GM21381 (cell line): ENCODE data around the gene SPNS2.

Experiments
- ATAC-seq: cut with Tn5 transposase; IDR thresholded peaks from one replicate; pipeline ENCODE4 v1.9.1; 2021; ENCODE audit warnings: mild to moderate bottlenecking, moderate library complexity; ENCODE audit not compliant: unreplicated experiment

Gene SPNS2, protein sequence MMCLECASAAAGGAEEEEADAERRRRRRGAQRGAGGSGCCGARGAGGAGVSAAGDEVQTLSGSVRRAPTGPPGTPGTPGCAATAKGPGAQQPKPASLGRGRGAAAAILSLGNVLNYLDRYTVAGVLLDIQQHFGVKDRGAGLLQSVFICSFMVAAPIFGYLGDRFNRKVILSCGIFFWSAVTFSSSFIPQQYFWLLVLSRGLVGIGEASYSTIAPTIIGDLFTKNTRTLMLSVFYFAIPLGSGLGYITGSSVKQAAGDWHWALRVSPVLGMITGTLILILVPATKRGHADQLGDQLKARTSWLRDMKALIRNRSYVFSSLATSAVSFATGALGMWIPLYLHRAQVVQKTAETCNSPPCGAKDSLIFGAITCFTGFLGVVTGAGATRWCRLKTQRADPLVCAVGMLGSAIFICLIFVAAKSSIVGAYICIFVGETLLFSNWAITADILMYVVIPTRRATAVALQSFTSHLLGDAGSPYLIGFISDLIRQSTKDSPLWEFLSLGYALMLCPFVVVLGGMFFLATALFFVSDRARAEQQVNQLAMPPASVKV

DNA sequence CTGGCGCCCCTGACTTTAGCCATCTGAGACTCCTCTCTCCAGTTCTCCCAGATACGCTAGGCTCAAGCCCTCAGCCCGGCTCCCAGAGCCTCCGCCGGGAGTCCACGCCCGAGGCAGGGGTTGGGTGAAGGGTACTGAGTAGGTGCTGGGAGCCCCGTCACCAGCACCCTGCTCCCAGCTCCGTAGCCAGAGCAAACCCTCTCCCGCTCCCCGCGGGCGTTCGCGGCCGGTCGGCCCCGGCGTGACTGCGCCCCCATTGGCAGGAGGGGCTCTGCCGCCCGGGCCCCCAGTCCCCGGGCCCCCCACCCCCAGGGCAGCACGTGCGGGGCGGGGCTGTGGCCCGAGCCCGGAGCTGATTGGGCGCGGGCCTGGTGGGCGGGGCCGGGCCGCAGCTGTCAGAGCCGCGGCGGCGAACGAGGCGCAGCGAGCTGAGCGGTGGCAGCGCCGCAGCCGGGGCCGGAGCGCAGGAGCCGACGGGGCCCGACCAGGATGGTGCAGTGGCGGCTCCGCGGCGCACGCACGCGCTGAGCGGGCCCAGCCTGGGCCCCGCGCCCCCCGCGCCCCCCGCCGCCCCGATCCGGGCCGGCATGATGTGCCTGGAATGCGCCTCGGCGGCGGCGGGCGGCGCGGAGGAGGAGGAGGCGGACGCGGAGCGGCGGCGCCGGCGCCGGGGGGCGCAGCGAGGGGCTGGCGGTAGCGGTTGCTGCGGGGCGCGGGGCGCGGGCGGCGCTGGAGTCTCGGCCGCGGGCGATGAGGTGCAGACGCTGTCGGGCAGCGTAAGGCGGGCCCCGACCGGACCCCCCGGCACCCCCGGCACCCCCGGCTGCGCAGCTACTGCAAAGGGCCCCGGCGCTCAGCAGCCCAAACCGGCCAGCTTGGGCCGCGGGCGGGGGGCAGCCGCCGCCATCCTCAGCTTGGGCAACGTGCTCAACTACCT lies at the start of gene SPNS2:
SPNS2 (plus strand) TSS at position 421 of the 937 bp plus-strand sequence; CDS start at position 588, 167 bp downstream.
- peak; percentile 69 for ATAC-seq

DNA sequence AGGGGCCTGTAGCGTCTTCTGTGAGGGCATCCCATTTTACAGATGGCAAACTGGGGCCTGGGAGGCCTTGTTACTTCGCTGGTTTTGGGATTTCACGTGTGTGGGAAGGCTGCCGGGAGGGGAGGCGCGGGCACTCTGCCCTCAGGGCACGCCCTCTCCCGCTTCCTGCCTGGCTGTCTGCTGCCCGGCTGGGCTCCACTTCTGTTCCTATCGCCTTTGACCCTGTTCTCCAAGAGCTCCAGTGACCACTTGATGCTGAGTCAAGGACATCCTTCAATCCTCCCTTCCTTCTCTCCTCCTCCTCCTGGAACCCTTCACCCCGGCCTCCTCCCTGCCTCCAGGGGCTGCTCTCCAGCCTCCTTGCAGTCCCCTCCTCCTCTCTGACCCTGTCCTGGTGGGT lies 48.9 kb upstream of the SPNS2 start:
- no peak for ATAC-seq

DNA sequence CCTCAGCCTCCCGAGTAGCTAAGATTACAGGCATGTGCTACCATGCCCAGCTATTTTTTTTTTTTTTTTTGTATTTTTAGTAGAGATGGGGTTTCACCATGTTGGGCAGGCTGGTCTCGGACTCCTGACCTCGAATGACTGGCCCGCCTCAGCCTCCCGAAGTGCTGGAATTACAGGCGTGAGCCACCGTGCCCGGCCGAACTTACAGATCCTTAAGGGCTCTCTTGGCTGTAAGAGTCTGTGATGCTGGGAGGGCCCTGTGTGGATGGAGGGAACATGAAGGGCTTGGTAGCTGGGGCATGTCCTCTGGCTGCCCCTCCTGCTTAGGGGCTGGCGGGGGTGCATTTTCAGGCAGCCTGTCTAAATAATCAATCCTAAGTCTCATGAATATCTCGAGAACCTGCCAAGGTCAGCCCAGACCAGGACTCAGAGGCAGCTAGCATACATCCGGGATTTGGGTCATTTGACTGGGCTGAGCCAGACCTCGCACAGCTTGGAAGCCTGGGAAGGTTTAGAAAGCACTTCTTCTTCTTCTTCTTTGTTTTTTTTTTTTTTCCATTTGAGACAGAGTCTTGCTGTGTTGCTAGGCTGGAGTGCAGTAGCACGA lies 47.9 kb upstream of the SPNS2 start:
- ATAC-seq = no peak

DNA sequence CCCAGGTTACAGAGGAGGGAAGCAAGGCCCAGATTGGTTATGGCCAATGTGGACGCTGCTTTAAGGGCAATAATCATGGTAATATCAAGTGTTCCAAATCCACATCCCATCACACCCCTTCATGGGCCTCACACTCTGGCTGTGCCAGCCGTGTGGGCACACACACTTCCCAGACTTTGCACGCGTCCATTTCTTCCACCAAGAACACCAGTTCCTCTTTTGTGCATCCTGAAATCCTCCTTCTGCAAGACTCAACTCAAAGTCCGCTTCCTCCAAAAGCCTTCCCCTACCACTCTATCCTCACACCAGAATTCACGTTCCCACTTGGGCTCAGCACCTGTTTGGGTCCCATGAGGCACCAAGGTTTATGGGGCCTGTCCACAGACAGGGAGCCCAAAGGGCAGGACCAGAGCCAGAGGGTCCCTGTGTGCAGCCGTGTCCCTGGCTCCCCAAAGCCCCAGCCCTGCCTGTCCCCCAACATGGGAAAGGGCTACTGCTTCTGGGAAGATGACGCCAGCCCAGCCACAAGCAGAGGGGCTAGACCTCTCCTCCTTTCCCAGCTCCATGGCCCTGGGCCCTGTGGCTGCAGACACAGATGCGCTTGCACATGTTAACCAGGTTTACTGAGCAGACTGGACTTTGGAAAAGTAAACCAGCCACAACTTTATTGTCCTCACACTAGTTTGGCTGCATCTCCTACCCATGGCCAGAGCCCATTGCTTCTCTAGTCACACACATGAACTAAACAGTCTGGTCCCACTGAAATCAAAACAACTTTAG lies 44.7 kb upstream of the SPNS2 start:
- no peak for ATAC-seq

DNA sequence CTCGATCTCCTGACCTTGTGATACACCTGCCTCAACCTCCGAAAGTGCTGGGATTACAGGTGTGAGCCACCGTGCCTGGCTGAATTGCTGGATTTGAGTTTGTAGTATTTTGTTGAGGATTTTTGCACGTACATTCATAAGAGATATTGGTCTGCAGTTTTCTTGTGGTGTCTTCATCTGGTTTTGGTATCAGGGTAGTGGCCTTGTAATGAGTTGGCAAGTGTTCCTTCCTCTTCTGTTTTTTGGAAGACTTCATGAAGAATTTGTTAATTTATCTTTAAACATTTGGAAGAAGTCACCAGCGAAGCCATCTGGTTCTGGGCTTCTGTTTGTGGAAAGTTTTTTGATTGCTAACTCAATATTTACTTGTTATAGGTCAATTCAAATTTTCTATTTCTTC lies 38.0 kb upstream of the SPNS2 start:
- ATAC-seq = no peak

DNA sequence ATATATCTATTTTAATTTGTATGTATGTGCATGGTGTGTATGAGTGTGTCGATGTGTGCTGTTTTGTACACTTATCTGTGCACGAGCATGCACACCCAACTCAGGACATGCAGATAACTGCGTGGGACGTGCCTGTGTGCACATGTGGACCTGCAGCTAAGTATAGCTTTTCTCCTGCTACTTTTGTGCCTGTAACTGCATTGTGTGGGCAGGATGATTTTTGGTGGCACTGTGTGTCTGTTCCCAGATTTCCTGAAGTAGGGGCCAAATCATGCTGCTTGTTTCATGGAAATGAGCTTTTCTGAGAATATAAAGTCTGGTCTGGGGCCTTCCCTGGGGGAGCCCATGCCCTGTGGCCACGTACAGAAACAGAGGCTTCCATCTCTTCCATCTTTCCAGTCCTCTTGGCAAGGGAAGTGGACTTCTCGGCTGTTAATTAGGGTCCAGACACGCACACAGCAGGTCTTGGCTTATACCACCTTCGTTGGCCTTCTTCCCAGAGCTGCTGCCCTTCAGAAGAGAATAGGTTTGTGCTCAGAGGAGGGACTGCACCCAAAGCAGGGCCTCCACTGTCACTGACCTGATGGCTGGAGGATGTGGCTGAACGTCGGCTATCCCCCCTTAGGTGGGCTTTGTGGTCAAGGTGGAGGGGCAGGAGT lies 34.7 kb upstream of the SPNS2 start:
- ATAC-seq = no peak

DNA sequence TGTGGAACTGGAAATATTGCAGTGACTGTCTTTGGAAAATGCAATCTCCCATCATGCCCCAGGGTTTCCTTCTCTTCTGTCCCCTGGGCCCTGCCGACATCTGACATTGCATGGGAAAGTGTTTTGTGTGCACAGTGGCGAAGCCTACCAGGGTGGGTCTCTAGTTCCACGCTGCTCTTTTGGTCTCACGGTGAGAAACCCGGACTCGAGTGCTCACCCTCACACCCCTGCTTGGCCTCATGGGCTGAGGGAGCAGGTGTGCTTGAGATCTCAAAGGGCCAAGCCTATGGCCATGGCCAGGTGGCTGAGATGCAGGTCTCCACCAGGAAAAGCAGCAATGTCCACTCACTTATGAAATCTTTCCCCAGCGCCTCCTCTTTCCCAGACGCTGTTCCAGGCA lies 32.9 kb upstream of the SPNS2 start:
- ATAC-seq = no peak

DNA sequence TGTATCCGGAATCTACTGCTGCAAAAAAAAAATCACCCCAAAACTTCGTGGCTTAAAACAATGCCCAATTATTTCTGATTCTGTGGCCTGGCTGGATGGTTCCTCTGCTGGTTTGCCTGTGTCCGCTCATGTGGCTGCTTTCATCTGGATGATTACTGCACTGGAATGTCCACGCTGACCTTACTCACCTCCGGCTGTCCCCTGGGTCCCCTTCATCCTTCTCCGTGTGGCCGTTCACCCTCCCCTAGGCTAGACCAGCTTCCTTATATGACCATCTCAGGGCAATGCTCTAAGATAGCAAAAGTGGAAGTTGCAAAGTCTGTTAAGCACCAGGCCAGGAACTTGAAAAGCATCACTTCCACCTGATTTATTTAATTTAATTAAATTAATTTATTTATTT lies 31.4 kb upstream of the SPNS2 start:
- no peak for ATAC-seq

DNA sequence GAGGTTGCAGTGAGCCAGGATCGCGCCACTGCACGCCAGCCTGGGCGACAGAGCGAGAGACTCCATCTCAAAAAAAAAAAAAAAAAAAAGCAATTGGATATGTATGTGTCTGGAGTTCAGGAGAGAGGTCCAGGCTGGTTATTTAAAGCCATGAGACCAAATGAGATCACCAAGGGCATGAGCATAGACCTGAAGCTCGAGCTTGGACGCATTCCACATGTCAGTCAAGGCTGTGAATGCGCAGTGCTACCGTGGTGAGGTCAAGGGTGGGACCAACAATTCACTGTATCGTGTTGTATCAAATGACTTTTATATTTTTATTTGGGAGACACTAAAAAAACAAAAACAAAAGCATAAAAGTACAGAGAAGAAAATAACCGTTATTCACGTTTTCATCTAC lies 29.1 kb upstream of the SPNS2 start:
- ATAC-seq = no peak

DNA sequence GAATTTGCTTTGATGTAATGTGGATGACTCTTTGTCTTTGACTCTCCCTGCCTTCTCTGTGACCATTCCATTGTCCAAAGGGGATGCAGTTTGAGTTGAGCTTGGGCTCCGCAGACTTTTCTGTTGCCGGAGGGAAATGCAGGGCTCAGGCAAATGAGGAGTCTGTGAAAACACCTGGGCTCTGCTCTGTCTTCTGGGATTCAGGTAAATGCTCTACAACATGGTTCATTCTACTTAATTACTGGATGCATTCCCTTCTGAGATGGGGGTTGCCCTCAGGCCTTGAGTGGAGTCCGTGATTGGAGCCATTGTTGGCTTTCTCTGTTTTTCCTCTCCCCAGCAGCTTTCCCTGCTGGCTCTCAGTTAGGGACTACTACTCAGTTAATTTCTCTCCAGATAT lies 26.4 kb upstream of the SPNS2 start:
- no peak for ATAC-seq

DNA sequence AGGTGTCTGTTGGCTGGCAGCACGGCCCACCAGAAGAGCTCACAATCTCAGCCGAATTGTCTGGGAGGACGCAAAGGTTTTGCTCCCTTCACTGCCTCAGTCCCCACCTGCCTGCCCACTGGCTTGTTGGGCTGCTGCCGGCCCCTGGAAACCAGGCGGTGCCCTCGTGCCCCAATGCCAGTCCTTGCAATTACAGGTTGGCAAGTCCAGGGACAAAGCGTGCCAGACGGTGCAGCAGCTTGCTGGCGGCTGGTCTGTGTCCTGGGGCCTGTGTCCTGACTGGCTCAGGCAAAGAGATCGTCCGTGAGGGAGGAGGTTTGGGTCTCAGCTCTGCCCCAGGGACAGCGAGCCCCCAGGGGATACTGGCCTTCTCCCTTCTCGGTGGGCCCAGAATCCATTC lies 24.6 kb upstream of the SPNS2 start:
- no peak for ATAC-seq

DNA sequence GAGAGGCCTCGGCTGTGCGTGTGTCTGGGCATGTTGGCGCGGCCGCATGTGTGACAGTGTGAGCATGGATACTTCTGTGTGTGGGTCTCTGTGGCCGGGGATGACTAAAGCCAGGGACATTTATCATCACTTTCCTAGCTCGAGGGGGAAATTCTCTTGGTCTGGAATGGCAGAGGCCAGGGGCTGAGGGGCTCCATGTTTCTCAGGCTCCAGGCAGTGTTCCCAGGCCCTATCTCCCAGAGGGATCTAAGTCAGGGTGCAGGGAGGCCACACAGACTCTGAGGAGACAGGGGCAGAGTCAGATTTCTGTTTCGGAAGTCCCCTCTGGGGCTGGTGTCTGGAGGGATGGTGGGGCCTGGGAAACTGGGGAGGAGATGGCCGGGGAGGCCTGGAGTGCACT lies 23.7 kb upstream of the SPNS2 start:
- no peak for ATAC-seq

DNA sequence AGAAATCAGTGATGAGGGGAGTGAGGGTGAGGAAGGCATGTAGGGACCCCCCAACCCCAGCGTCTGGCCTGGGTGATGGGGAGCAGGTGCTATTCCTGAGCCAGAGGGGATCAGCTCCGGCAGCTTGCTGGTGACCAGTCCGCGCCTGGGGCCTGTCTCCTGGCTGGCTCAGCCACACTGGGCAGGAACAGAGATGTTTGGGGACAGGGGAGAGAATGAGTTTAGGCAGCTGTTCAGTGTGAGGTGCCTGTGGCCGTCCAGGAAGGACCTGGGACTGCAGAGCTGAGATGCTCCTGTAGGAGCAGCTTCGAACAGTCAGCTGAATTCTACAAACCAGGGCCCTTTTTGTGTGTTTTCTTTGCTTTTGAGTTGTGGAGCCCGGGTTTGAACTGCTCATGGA lies 23.2 kb upstream of the SPNS2 start:
- ATAC-seq = no peak

DNA sequence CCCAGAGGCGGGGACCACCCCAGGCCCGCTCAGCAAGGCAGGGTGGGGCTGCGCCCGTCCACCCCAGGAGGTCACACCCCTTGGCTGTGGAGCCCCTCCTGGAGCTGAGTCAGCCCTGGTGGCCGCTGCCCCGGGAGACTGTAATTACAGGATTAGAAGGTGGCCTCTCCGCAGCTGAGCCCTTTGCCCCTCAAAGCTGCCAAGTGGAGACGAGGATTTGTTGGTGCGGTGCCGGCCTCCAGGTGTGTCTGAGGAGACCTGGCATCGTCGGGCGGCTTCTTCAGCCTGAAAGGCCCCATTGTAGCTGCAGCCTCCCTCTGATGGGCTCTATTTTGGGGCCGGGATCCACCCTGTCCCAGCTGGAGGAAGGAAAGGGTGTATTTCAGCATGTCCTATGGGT lies 22.7 kb upstream of the SPNS2 start:
- ATAC-seq = no peak

DNA sequence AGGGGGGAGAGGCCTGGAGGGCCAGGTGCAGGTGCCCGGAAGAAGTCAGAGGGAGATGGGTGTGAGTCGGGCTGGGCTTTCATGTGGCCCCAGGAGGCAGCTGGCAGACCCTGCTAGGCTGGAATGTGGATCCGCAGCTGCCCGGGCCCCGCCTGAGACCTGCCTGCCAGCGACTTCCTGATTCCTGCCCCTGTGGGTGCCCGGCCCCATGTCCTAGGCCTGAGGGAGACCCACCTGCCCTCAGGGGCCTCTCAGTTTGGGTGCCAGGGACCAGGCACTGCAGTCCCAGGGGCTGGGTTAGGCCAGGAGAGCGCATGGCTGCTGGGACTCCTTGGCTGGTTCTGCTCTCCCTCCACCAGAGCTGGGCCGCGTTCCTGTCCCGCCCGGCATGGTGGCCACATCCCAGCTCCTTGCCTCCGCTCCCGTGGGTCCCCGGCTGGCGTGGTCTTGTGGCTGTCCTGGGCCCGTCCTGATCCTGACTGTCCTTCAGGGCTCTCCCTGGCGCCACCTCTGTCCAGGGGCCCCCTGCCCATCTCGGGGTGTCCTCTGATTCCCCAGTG lies 22.1 kb upstream of the SPNS2 start:
- no peak for ATAC-seq

DNA sequence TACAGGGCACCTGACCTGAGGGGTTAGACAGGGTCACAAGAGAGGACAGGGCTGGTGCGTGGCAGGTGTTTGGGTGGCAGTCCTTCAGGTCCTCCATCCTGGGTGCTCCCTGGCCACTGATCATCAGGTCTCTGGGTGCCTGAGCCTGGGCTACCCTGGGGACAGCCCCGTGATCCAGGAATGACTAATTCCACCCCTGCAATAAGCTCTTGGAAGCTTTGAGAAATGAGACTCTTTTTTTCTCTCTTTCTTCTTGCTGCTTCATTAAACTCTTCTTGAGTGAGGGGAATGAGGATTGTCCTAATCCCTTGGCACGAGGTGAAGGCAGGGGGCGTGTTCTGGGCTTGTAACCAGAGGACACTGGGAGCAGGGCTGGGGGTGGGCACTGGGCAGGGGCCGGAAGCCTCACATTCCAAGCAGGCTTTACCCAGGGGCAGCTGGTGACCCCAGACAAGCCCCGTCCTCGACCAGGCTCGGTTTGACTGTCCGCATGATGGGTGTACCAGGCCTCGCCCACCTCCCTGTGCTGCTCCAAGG lies 21.4 kb upstream of the SPNS2 start:
- ATAC-seq = no peak

DNA sequence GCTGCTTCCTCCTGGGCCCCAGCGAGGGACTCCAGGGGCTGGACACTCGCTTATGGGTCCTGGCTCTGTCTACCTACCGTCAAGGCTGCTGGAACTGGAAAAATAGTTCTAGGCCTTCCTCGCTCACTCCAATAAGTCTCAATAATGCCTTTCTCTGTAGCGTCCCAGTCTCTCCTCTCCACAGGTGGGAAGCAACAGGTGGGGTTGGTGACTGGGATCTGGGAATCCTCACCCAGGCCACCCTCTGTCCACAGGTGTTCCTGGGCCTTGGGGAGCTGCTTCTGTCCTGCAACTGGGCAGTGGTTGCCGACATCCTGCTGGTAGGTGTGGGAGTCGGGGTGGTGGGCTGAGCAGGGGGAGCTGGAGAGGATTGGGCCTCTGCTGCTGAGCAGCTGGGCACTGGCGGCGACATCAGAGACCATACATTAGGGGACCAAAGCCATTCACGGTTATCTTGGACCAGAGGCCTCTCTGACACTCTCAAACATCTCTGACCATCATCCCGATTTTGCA lies 20.3 kb upstream of the SPNS2 start:
- ATAC-seq = no peak

DNA sequence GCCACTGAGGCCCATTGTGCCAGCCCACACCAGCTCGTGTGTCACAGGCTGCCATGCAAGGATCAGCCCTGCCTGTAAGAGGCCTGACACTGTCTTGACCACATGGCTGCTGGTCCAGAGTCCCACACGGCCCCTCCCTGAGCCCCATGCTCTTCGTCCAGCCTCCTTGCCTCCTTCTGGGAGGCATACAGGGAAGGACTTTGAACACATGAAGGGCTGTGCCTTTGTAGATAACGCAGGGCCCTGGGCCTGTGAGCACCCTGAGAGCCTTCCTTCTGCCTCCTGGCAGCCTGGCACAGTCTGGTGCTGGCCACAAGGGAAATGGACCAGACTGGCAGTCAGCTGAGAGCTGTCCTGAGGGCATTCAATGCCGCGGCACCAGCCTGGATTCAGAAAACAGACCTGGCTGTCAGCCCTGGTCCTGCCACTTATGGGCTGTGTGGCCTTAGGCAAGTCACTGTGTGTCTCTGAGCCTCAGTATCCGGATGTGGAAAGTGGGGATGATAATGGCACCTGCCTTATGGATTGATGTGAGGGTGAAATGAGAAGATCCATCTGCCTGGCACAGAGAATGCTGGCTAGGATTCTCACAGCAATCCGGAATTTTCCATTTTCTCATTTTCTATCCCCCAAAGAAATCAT lies 19.2 kb upstream of the SPNS2 start:
- ATAC-seq = no peak
